Measurements from ENCODE around the gene MRPL54. TPM values are rescaled to one million over a fixed set of nuclear protein-coding genes. Genes with fewer than 3 reads are reported as not detected.

MRPL54 gene
- polyA plus RNA-seq, 2 of the 4 experiments (the other 2 are of a cell fraction): 30.8 to 47.5 TPM

DNA sequence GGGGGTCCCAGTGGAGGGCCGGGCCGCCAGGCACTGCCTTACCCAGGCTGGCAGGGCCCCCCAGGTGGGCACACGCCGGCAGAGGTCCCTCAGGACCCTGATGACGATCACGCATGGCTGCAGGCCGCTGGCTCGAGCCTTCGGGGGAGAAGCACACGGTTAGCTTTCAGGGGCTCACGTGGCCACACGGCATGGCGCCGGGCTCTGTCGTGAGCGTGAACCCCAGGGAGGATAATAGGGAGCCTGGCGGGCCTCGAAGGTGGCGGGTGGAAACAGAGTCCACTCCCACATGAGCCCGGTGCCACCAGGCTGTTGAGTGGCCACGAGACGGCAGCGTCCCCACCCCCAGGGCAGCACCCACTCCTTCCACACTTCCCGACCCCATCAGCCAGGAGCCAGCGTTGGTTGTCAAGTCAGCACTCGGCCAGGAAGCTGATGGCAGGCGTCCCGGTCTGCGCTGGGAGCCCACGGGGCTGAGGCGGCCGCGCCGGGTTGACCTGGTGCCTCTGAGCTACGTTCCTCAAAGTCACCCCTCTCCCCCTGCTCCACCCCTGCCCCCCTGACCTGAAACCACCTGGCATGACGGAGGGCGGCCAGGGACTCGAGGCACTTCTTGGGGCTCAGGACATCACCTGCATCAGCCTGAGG, 48.4 kb downstream of the MRPL54 start:
- no peak for FAIRE-seq
- no peaks in the 10 kb centered on the region for H3K4me1 ChIP-seq
- CTCF ChIA-PET: interaction anchor here (3.6 kb wide), 1 partner anchor 11 kb away, joined by 25 read pairs; no protein-coding TSS in a partner anchor
- no peak for DNase-seq (ENCODE audit: low read depth in 1 of 2, low spot score in 1 of 2)
- H3K9me3 ChIP-seq: no peaks in the 10 kb centered on the region
- no peak overlapping the region for H3K27ac ChIP-seq
- no peak overlapping the region for H3K4me3 ChIP-seq
- TF ChIP-seq HOXB5 (CRISPR knock-in tag; IDR thresholded peaks at IDR 0.05): no peak
- TF ChIP-seq FOXS1 (CRISPR knock-in tag; IDR thresholded peaks at IDR 0.05): no peak
- TF ChIP-seq MAFK (IDR thresholded peaks at IDR 0.05; ENCODE audit: partially characterized antibody): no peak
- TF ChIP-seq RARB (CRISPR knock-in tag; IDR thresholded peaks at IDR 0.05): no peak
- TF ChIP-seq RAD21 (conservative IDR thresholded peaks at IDR 0.05 in 1 of 2, IDR thresholded peaks at IDR 0.05 in 1 of 2): no peak
- TF ChIP-seq ZFP36 (IDR thresholded peaks at IDR 0.05; ENCODE audit: borderline replicate concordance, partially characterized antibody): no peak
- no peak for TF ChIP-seq FOSL2 (IDR thresholded peaks at IDR 0.05)
- TF ChIP-seq FOSL2 (CRISPR knock-in tag; IDR thresholded peaks at IDR 0.05): no peak
- POLR2A ChIA-PET: no interaction called here
- ATAC-seq: no peak
- WGBS (ENCODE audit: missing lambda C conversion rate): 90% methylated on average over 12 of the region's 38 CpGs
- H3K4me2 ChIP-seq: no peak overlapping the region

DNA sequence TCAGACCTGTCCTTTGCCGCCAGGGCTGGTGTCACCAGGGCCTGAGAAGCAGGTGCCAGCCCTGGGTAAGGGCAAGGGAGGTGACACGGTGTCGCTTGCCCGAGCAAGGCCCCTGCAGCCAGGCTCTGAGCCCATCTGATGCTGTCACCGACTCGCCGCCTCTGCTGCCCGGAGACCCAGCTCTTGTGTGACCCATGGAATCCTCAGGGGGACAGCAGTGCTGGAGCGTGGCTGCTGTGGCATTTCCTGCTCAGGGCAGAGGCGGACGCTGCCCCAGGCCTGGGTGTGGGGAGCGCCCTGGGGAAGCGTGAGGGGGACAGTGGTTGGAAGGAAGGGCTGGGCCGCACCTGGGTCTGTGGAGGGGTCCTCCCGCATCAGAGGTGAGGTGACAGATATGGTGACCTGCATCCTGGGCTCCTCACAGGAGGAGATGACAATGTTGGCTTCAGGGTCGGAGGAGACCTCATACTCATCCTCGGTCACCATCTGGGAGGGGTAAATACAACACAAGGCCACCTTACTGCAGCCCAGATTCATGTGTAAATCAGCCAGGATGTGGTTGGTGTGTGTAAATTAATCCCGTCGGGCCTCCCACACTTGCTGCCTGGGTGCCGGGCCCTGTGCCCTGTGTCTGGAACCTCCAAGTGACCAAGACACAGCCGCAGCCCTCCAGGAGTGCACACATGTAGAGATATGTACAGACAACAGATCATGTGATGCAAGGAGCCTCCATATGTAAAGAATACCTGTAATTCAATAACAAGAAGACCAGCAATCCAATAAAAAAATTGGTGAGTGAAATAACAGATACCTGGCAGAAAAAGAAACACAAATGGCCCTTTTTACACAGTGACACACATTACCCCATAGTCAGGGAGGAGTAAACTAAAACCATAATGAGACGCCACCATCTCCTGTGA, 51.3 kb downstream of the MRPL54 start:
- no peak for FAIRE-seq

More for the DNA sequence above, 51.3 kb downstream of the MRPL54 start:
- no peak overlapping the region for H3K4me2 ChIP-seq
- ChIA-PET POLR2A (no interaction called here), CTCF (interaction anchor here (0.8 to 3.6 kb wide), 2 partner anchors 8 to 93 kb away, joined by 4 to 25 read pairs; no protein-coding TSS in a partner anchor)
- DNase-seq (ENCODE audit: low read depth in 1 of 2, low spot score in 1 of 2) (no peak), ATAC-seq (no peak)
- H3K9me3 ChIP-seq: no peaks in the 10 kb centered on the region
- no peak overlapping the region for H3K27ac ChIP-seq
- no peaks in the 10 kb centered on the region for H3K4me1 ChIP-seq
- H3K4me3 ChIP-seq: no peak overlapping the region
- 83% methylated on average over 10 of the region's 22 CpGs for WGBS (ENCODE audit: missing lambda C conversion rate)
- TF ChIP-seq, protein P1, sequence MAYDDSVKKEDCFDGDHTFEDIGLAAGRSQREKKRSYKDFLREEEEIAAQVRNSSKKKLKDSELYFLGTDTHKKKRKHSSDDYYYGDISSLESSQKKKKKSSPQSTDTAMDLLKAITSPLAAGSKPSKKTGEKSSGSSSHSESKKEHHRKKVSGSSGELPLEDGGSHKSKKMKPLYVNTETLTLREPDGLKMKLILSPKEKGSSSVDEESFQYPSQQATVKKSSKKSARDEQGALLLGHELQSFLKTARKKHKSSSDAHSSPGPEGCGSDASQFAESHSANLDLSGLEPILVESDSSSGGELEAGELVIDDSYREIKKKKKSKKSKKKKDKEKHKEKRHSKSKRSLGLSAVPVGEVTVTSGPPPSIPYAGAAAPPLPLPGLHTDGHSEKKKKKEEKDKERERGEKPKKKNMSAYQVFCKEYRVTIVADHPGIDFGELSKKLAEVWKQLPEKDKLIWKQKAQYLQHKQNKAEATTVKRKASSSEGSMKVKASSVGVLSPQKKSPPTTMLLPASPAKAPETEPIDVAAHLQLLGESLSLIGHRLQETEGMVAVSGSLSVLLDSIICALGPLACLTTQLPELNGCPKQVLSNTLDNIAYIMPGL (CRISPR knock-in tag; IDR thresholded peaks at IDR 0.05; ENCODE audit: borderline replicate concordance): no peak
- TF ChIP-seq RCOR1 (IDR thresholded peaks at IDR 0.05; ENCODE audit: low read depth, low read length) (no peak), HOXB13 (CRISPR knock-in tag; IDR thresholded peaks at IDR 0.05; ENCODE audit: low read depth) (no peak), TFCP2L1 (CRISPR knock-in tag; IDR thresholded peaks at IDR 0.05) (no peak), RNF2 (IDR thresholded peaks at IDR 0.05; ENCODE audit: borderline replicate concordance, low read depth) (no peak), JUNB (IDR thresholded peaks at IDR 0.05) (no peak), EHMT2 (IDR thresholded peaks at IDR 0.05; ENCODE audit: low read depth) (no peak), FOXS1 (CRISPR knock-in tag; IDR thresholded peaks at IDR 0.05) (no peak), CEBPB (IDR thresholded peaks at IDR 0.05) (no peak)
- TF ChIP-seq, protein P2, sequence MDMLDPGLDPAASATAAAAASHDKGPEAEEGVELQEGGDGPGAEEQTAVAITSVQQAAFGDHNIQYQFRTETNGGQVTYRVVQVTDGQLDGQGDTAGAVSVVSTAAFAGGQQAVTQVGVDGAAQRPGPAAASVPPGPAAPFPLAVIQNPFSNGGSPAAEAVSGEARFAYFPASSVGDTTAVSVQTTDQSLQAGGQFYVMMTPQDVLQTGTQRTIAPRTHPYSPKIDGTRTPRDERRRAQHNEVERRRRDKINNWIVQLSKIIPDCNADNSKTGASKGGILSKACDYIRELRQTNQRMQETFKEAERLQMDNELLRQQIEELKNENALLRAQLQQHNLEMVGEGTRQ (IDR thresholded peaks at IDR 0.05): no peak
- TF ChIP-seq, protein P3, sequence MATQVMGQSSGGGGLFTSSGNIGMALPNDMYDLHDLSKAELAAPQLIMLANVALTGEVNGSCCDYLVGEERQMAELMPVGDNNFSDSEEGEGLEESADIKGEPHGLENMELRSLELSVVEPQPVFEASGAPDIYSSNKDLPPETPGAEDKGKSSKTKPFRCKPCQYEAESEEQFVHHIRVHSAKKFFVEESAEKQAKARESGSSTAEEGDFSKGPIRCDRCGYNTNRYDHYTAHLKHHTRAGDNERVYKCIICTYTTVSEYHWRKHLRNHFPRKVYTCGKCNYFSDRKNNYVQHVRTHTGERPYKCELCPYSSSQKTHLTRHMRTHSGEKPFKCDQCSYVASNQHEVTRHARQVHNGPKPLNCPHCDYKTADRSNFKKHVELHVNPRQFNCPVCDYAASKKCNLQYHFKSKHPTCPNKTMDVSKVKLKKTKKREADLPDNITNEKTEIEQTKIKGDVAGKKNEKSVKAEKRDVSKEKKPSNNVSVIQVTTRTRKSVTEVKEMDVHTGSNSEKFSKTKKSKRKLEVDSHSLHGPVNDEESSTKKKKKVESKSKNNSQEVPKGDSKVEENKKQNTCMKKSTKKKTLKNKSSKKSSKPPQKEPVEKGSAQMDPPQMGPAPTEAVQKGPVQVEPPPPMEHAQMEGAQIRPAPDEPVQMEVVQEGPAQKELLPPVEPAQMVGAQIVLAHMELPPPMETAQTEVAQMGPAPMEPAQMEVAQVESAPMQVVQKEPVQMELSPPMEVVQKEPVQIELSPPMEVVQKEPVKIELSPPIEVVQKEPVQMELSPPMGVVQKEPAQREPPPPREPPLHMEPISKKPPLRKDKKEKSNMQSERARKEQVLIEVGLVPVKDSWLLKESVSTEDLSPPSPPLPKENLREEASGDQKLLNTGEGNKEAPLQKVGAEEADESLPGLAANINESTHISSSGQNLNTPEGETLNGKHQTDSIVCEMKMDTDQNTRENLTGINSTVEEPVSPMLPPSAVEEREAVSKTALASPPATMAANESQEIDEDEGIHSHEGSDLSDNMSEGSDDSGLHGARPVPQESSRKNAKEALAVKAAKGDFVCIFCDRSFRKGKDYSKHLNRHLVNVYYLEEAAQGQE (IDR thresholded peaks at IDR 0.05): no peak
- TF ChIP-seq, protein P4, sequence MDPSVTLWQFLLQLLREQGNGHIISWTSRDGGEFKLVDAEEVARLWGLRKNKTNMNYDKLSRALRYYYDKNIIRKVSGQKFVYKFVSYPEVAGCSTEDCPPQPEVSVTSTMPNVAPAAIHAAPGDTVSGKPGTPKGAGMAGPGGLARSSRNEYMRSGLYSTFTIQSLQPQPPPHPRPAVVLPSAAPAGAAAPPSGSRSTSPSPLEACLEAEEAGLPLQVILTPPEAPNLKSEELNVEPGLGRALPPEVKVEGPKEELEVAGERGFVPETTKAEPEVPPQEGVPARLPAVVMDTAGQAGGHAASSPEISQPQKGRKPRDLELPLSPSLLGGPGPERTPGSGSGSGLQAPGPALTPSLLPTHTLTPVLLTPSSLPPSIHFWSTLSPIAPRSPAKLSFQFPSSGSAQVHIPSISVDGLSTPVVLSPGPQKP (IDR thresholded peaks at IDR 0.05; ENCODE audit: low read depth, low read length): no peak

All from A549 (cell line).